Upper lobe of left lung (tissue), 6 donors: ENCODE measurements around the gene TPRG1. TPM values are rescaled to one million over a fixed set of nuclear protein-coding genes. Genes with fewer than 3 reads are reported as not detected.
A peak's percentile ranks its signal among the peaks of the same experiment; 100 is the strongest.

ENCODE experiments used
- ATAC-seq, 2 donors: fragments of 200-7000 bp; cut with Tn5 transposase; one replicate each; pipeline ENCODE4 v1.9.1; 2022; ENCODE audit warnings: mild to moderate bottlenecking in 2 of 2, moderate library complexity in 2 of 2; ENCODE audit not compliant: low FRiP score in 2 of 2
- DNase-seq, 2 donors: peaks; one replicate each; pipeline ENCODE4 v3.0.0-alpha.2; 2019 to 2020
- H3K27ac ChIP-seq, 4 donors: fragments of 200-600 bp; sonication (generic); one replicate each; pipeline ENCODE4 v1.5.1; 2016 to 2019
- H3K27me3 ChIP-seq, 4 donors: fragments of 200-600 bp; sonication (generic); one replicate each; pipeline ENCODE4 v1.5.1; 2017 to 2019
- H3K36me3 ChIP-seq, 4 donors: fragments of 200-600 bp; sonication (generic); one replicate each; pipeline ENCODE4 v1.5.1; 2016 to 2019
- H3K4me1 ChIP-seq, 4 donors: fragments of 200-600 bp; sonication (generic); one replicate each; pipeline ENCODE4 v1.5.1; 2018 to 2019
- H3K4me3 ChIP-seq, 4 donors: fragments of 200-600 bp; sonication (generic); one replicate each; pipeline ENCODE4 v1.5.1; 2017 to 2019; ENCODE audit warnings: mild to moderate bottlenecking in 2 of 4, moderate library complexity in 1 of 4
- H3K9me3 ChIP-seq, 4 donors: fragments of 200-600 bp; sonication (generic); one replicate each; pipeline ENCODE4 v1.5.1; 2018 to 2019
- EP300 ChIP-seq, 4 donors: sonication (generic); formaldehyde crosslinking; IDR thresholded peaks; one replicate each; pipeline ENCODE4 v1.5.1; 2017; ENCODE audit warnings: antibody characterized with exemption in 4 of 4, control low read depth in 2 of 4
- POLR2A ChIP-seq, 4 donors: fragments of 450-650 bp; IDR thresholded peaks; one replicate each; pipeline ENCODE4 v1.5.1; 2016 to 2017; ENCODE audit warnings: antibody characterized with exemption in 4 of 4, mild to moderate bottlenecking in 2 of 4
- POLR2AphosphoS5 ChIP-seq, 2 donors: sonication (generic); formaldehyde crosslinking; IDR thresholded peaks; one replicate each; pipeline ENCODE4 v1.5.1; 2017; ENCODE audit warnings: antibody characterized with exemption in 2 of 2
- WGBS, 2 donors: methylation state at CpG; one replicate each; pipeline ENCODE4 v1.1.5; 2017 to 2018; 5-methylcytosine and 5-hydroxymethylcytosine counted together
- total RNA-seq, 6 donors: library from RNA; depleted of rRNA in 4 of 6; stranded (reverse); fragments of >200 nt in 4 of 6; gene quantifications; one replicate each; pipeline versions ENCODE4 v1.1.0 to v1.2.1, GENCODE V29; 2016 to 2021
- TF ChIP-seq, protein P1 (sequence below), 6 experiments: fragments of 450-650 bp in 4 of 6; fragments of 200-600 bp in 2 of 6; sonication (generic) in 2 of 6; IDR thresholded peaks; one replicate each; pipeline ENCODE4 v1.5.1; 2016 to 2019; ENCODE audit warnings: antibody characterized with exemption in 6 of 6
- donor health status: DM: no; HTN: no; CAD: no; lungs with moderate emphysema.
- donor health status: DM: no; HTN: yes; CAD: no; lungs with severe emphysema.

TPRG1 gene, protein sequence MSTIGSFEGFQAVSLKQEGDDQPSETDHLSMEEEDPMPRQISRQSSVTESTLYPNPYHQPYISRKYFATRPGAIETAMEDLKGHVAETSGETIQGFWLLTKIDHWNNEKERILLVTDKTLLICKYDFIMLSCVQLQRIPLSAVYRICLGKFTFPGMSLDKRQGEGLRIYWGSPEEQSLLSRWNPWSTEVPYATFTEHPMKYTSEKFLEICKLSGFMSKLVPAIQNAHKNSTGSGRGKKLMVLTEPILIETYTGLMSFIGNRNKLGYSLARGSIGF
- total RNA-seq, result 10 to 100 TPM; 12.8 to 76.5 (median 25.9) TPM

DNA sequence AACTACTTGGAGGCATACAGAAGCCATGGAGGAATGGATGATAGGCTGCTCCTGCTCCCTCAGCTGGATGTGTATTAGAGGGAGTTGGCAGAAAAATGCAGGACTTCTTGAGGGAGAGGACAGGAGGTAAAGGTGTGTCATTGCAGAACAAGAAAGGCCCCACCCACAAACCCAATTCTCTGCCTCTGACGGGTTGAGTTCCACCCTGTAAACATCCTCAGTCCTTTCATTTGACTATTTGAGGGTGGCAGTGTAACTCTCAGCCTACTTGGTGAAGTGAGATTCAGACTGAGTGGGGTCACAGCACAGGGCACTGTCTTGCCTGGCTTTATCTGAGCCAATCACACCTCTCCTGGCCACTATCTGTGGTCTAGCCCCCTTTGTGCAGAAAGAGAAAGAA is at the start of gene TPRG1:
TSS of gene TPRG1 (plus strand) at position 265 of the 400 bp plus-strand sequence. CDS start 35,414 bp downstream, outside the sequence.
- WGBS, 2 donors, result 41 to 57% methylated on average over 1 of the region's 1 CpG
- Histone ChIP-seq H3K9me3 (no peaks in the 10 kb centered on the region), H3K4me1 (peaks cover 0 to 6% (median 3%) of the 10 kb centered on the region in 4 donors), H3K4me3 (no peak within 1 kb of the TSS), H3K27me3 (no peaks in the 10 kb centered on the region), H3K27ac (no peak within 1 kb of the TSS), H3K36me3 (no peaks in the 10 kb centered on the region)
- TF ChIP-seq, protein P1, sequence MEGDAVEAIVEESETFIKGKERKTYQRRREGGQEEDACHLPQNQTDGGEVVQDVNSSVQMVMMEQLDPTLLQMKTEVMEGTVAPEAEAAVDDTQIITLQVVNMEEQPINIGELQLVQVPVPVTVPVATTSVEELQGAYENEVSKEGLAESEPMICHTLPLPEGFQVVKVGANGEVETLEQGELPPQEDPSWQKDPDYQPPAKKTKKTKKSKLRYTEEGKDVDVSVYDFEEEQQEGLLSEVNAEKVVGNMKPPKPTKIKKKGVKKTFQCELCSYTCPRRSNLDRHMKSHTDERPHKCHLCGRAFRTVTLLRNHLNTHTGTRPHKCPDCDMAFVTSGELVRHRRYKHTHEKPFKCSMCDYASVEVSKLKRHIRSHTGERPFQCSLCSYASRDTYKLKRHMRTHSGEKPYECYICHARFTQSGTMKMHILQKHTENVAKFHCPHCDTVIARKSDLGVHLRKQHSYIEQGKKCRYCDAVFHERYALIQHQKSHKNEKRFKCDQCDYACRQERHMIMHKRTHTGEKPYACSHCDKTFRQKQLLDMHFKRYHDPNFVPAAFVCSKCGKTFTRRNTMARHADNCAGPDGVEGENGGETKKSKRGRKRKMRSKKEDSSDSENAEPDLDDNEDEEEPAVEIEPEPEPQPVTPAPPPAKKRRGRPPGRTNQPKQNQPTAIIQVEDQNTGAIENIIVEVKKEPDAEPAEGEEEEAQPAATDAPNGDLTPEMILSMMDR (IDR thresholded peaks at IDR 0.05), result no peak
- TF ChIP-seq EP300 (IDR thresholded peaks at IDR 0.05) (no peak), POLR2A (IDR thresholded peaks at IDR 0.05) (no peak), POLR2AphosphoS5 (IDR thresholded peaks at IDR 0.05) (no peak)
- ATAC-seq (no peak), DNase-seq (no peak)

DNA sequence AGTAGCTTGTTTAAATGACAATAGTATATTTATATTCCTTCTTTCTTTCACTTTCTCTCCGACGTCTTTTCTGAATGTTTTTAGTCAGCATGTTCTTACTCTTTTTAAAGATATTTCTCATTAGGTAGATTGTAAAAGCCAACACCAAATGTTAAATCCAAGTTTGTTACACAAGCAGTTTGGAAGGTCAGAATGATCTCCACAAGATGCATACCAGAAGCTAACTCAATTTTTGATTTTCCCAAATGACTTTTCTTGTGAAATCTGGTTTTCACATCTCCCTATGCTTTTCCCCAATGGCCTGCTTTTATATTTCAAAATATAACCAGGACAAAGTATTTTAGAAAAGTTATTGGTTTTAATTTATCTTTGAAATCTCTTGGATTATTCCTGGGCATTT is 49.7 kb upstream of the TPRG1 start:
- H3K4me3 ChIP-seq, result peak overlapping the region in 2 of 4 donors; percentile 1 to 16
- 54 to 62% methylated on average over 2 of the region's 2 CpGs for WGBS, 2 donors

DNA sequence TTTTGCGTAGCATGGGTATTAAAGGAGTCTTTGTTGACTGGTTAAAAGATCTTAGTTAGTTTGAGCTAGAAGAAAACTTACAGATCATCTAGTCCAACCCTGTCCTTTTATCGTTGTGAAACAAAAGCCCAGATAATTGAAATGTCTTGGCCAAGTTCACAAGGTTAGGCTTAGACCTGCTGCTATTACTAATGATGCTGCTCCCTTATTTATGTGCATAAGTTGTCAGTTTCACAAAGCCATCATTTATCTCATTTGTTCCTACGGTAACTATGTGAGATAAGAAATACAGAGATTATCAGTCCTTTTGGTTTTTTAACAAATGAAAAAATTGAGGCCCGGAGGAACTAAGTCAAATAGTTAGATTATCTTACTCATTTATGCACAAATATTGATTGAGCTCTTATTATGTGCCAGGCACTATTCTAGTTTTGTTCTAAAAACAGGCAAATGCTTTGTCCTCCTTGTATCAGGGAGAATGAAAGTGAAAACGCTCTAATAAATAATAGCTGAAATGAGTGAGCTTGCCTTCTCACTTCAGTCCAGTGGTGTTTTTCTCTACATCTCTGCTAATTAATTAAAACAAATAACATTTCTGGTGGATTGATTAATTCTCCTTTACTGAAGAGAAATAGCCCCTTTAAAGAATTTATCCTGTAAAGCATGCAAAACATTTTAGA is 49.1 kb upstream of the TPRG1 start:
- DNase-seq (no peak), ATAC-seq (peak in 1 of 2 donors; percentile 26)
- WGBS, 2 donors, result 66 to 70% methylated on average over 5 of the region's 5 CpGs
- Histone ChIP-seq H3K4me1 (peaks cover 0 to 7% (median 5%) of the 10 kb centered on the region in 4 donors), H3K4me3 (peak overlapping the region in 2 of 4 donors; percentile 1 to 16), H3K9me3 (no peaks in the 10 kb centered on the region), H3K36me3 (no peaks in the 10 kb centered on the region), H3K27ac (peak overlapping the region; percentile 11 to 68 (median 56)), H3K27me3 (no peaks in the 10 kb centered on the region)
- TF ChIP-seq, protein P1 (IDR thresholded peaks at IDR 0.05), result no peak
- TF ChIP-seq POLR2A (IDR thresholded peaks at IDR 0.05), result no peak
- no peak for TF ChIP-seq EP300 (IDR thresholded peaks at IDR 0.05)
- TF ChIP-seq POLR2AphosphoS5 (IDR thresholded peaks at IDR 0.05), result no peak

More for the DNA sequence above, 49.7 kb upstream of the TPRG1 start:
- no peak for DNase-seq
- no peaks in the 10 kb centered on the region for H3K36me3 ChIP-seq
- peaks cover 0 to 7% (median 5%) of the 10 kb centered on the region in 4 donors for H3K4me1 ChIP-seq
- no peaks in the 10 kb centered on the region for H3K27me3 ChIP-seq
- H3K27ac ChIP-seq, result peak overlapping the region; percentile 11 to 68 (median 56)
- TF ChIP-seq, protein P1 (IDR thresholded peaks at IDR 0.05), result no peak
- no peak for TF ChIP-seq POLR2A (IDR thresholded peaks at IDR 0.05)
- TF ChIP-seq EP300 (IDR thresholded peaks at IDR 0.05), result no peak
- TF ChIP-seq POLR2AphosphoS5 (IDR thresholded peaks at IDR 0.05), result no peak
- no peaks in the 10 kb centered on the region for H3K9me3 ChIP-seq
- no peak for ATAC-seq

DNA sequence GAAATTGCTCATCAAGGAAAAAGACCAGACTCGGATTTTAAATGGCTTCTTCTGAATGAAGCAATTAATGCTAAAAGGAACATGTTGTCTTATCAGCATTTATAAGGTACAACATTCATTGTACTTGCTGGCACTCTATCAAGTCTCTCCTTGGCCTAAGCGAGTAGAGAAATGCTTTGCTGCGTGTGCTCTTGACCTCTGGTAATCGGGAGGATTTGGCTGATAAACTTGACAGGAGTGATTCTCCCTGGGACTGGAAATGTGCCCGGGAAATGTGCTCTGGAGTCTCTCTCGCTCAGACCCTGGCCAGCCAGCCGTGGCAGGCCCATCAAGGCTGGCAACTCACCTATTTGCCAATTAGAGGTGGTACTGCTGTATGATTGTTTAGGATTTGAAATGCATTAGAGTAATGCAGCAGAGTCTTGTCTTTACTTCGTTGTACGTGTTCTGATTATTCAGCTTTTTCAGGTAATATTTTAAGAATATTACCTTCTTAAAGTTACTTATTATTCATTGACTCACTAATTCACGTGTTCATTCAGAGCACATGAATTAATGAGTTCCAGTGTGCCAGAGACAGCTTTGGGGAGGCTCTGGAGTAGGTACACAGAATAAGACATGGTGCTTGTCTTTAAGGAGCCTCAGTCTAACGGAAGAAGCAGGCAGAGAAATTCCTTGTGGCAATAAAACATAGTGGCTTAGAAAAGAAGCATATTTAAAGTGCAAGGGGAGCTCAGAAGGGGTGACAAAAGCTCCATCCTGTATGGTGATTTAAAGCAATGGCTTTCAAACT is 48.0 kb upstream of the TPRG1 start:
- H3K4me3 ChIP-seq, result peak overlapping the region in 1 of 4 donors; percentile 2

More for the DNA sequence above, 48.0 kb upstream of the TPRG1 start:
- DNase-seq (peak in 1 of 2 donors; percentile 32), ATAC-seq (peak in 1 of 2 donors; percentile 32)
- no peaks in the 10 kb centered on the region for H3K36me3 ChIP-seq
- WGBS, 2 donors, result 41 to 47% methylated on average over 11 of the region's 11 CpGs
- H3K27me3 ChIP-seq, result no peaks in the 10 kb centered on the region
- H3K27ac ChIP-seq, result peak overlapping the region; percentile 11 to 72 (median 56)
- peaks cover 0 to 7% (median 5%) of the 10 kb centered on the region in 4 donors for H3K4me1 ChIP-seq
- TF ChIP-seq POLR2A (IDR thresholded peaks at IDR 0.05) (no peak), EP300 (IDR thresholded peaks at IDR 0.05) (no peak), POLR2AphosphoS5 (IDR thresholded peaks at IDR 0.05) (no peak)
- TF ChIP-seq, protein P1 (IDR thresholded peaks at IDR 0.05), result no peak
- no peaks in the 10 kb centered on the region for H3K9me3 ChIP-seq
